HFF-Myc (cell line): ENCODE measurements around the gene PDE11A.

Experiments
- DNase-seq: peaks from one replicate; pipeline ENCODE4 v3.0.0-alpha.2; 2011; ENCODE audit warnings: low read depth; ENCODE audit errors: extremely low read depth
- H3K4me3 ChIP-seq: replicated peaks from 2 replicates; pipeline ENCODE4 v1.5.1; 2011; ENCODE audit warnings: low read depth, mild to moderate bottlenecking, control low read depth, low read length
- TF ChIP-seq, protein P1 (sequence below): IDR thresholded peaks from 2 replicates; pipeline ENCODE4 v1.5.1; 2012; ENCODE audit warnings: mild to moderate bottlenecking, low read depth, low read length, control low read depth; ENCODE audit errors: missing control alignments

The PDE11A gene

DNA sequence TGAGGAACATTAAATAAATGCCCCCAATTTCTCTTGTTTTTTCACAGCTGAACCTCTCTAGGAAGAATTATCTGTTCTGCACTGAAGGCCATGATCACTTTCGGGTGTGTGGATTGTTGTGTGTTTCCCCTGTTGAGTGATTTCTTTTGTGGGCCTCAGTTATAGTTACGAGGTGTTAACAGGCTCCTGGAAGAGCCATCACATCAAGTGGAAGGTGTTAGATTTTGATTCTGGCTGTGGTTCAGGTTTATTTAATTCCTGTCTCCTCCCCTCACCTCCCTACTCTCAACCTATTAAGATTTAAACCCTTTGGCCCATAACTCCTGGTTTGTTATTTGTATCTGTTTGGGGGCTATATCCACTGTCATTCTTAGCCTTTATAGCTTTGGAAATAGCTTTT is 497.2 kb downstream of the PDE11A start:
- TF ChIP-seq, protein P1, sequence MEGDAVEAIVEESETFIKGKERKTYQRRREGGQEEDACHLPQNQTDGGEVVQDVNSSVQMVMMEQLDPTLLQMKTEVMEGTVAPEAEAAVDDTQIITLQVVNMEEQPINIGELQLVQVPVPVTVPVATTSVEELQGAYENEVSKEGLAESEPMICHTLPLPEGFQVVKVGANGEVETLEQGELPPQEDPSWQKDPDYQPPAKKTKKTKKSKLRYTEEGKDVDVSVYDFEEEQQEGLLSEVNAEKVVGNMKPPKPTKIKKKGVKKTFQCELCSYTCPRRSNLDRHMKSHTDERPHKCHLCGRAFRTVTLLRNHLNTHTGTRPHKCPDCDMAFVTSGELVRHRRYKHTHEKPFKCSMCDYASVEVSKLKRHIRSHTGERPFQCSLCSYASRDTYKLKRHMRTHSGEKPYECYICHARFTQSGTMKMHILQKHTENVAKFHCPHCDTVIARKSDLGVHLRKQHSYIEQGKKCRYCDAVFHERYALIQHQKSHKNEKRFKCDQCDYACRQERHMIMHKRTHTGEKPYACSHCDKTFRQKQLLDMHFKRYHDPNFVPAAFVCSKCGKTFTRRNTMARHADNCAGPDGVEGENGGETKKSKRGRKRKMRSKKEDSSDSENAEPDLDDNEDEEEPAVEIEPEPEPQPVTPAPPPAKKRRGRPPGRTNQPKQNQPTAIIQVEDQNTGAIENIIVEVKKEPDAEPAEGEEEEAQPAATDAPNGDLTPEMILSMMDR, result no peak
- H3K4me3 ChIP-seq, result no peak overlapping the region
- DNase-seq, result no peak

DNA sequence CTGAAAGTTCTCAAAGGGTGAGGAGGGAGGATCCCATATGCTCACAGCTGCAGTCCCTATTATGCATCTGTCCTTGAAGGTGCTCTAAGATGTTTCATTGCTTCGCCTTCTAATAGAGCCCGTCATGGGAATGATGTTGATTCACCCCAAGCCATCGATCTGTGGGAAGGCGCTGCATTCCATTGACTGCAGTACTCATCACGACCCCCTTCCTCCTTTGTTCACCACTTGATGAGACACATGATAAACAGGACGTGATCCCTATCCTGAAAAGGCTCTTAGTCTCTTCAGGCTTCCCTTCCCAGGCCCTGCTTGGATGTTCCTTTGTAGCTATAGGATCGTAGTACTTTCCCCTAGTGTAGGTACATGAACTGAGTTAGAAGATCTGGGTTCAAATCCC is 498.2 kb downstream of the PDE11A start:
- TF ChIP-seq, protein P1, result no peak
- no peak overlapping the region for H3K4me3 ChIP-seq
- no peak for DNase-seq
